Liver (tissue), 9 donors: Measurements from ENCODE around the gene PPP3R2. TPM values are rescaled to one million over a fixed set of nuclear protein-coding genes. Genes with fewer than 3 reads are reported as not detected.

Experiments
- DNase-seq: peaks from one replicate; pipeline ENCODE4 v3.0.0-alpha.2; 2017; ENCODE audit warnings: low spot score
- H3K27ac ChIP-seq, 2 donors: one replicate each; pipeline ENCODE4 v1.7.0; 2013; ENCODE audit warnings: inconsistent platforms in 2 of 2, low read length in 2 of 2, control low read depth in 1 of 2, low read depth in 1 of 2, mild to moderate bottlenecking in 1 of 2
- H3K27me3 ChIP-seq, 4 donors: one replicate each; pipeline versions ENCODE4 v1.6.1 to v1.7.0; 2013; ENCODE audit warnings: low read length in 3 of 4, inconsistent platforms in 1 of 4, mild to moderate bottlenecking in 1 of 4, moderate library complexity in 1 of 4; ENCODE audit not compliant: control insufficient read depth in 4 of 4, insufficient read depth in 4 of 4
- H3K36me3 ChIP-seq, 4 donors: one replicate each; pipeline versions ENCODE4 v1.6.1 to v1.7.0; 2013; ENCODE audit warnings: low read length in 3 of 4, mild to moderate bottlenecking in 3 of 4, low read depth in 1 of 4, moderate library complexity in 1 of 4; ENCODE audit not compliant: control insufficient read depth in 4 of 4, insufficient read depth in 3 of 4
- H3K4me1 ChIP-seq, 4 donors: one replicate each; pipeline versions ENCODE4 v1.6.1 to v1.7.0; 2013; ENCODE audit warnings: low read length in 3 of 4, mild to moderate bottlenecking in 3 of 4, moderate library complexity in 1 of 4; ENCODE audit not compliant: control insufficient read depth in 4 of 4, insufficient read depth in 4 of 4
- H3K4me3 ChIP-seq, 3 donors: one replicate each; pipeline versions ENCODE4 v1.6.1 to v1.7.0; 2013; ENCODE audit warnings: low read length in 3 of 3, control low read depth in 1 of 3, low read depth in 1 of 3, mild to moderate bottlenecking in 1 of 3
- H3K9ac ChIP-seq, 2 donors: one replicate each; pipeline ENCODE4 v1.7.0; 2013; ENCODE audit warnings: low read length in 2 of 2, mild to moderate bottlenecking in 2 of 2, moderate library complexity in 2 of 2, control low read depth in 1 of 2, low read depth in 1 of 2
- H3K9me3 ChIP-seq, 4 donors: one replicate each; pipeline versions ENCODE4 v1.6.1 to v1.7.0; 2013; ENCODE audit warnings: low read length in 3 of 4; ENCODE audit not compliant: control insufficient read depth in 4 of 4
- ATF3 ChIP-seq: IDR thresholded peaks from 2 replicates; pipeline ENCODE4 v1.6.1; 2016; ENCODE audit warnings: antibody characterized with exemption
- CTCF ChIP-seq: fragments of 150-350 bp; IDR thresholded peaks from 2 replicates; pipeline ENCODE4 v1.5.1; 2017; ENCODE audit warnings: improper control_type of control experiment, low read depth, low read length; ENCODE audit not compliant: missing input control
- EGR1 ChIP-seq, 2 donors: IDR thresholded peaks; 2 replicates each; pipeline ENCODE4 v1.6.1; 2016 to 2018; ENCODE audit warnings: antibody characterized with exemption in 2 of 2, low read depth in 2 of 2
- FOXA1 ChIP-seq: IDR thresholded peaks from 2 replicates; pipeline ENCODE4 v1.6.1; 2016; ENCODE audit warnings: antibody characterized with exemption
- FOXA2 ChIP-seq: IDR thresholded peaks from 2 replicates; pipeline ENCODE4 v1.6.1; 2016; ENCODE audit warnings: antibody characterized with exemption
- GABPA ChIP-seq, 2 donors: IDR thresholded peaks in 1 of 2; conservative IDR thresholded peaks in 1 of 2; 2 replicates each; pipeline ENCODE4 v1.6.1; 2016; ENCODE audit warnings: antibody characterized with exemption in 2 of 2, mild to moderate bottlenecking in 1 of 2, moderate library complexity in 1 of 2
- HNF4G ChIP-seq: IDR thresholded peaks from 2 replicates; pipeline ENCODE4 v1.6.1; 2016; ENCODE audit warnings: antibody characterized with exemption
- JUND ChIP-seq, 2 donors: IDR thresholded peaks; 2 replicates each; pipeline ENCODE4 v1.6.1; 2016; ENCODE audit warnings: antibody characterized with exemption in 2 of 2
- MAX ChIP-seq: IDR thresholded peaks from 2 replicates; pipeline ENCODE4 v1.6.1; 2016; ENCODE audit warnings: antibody characterized with exemption
- NR2F2 ChIP-seq: IDR thresholded peaks from 2 replicates; pipeline ENCODE4 v1.6.1; 2016; ENCODE audit warnings: antibody characterized with exemption
- RAD21 ChIP-seq, 2 donors: IDR thresholded peaks; 2 replicates each; pipeline ENCODE4 v1.6.1; 2016; ENCODE audit warnings: antibody characterized with exemption in 2 of 2, mild to moderate bottlenecking in 2 of 2
- REST ChIP-seq: IDR thresholded peaks from 2 replicates; pipeline ENCODE4 v1.6.1; 2016; ENCODE audit warnings: antibody characterized with exemption, mild to moderate bottlenecking
- TAF1 ChIP-seq: conservative IDR thresholded peaks from 2 replicates; pipeline ENCODE4 v1.6.1; 2016; ENCODE audit warnings: antibody characterized with exemption, mild to moderate bottlenecking
- YY1 ChIP-seq: IDR thresholded peaks from 2 replicates; pipeline ENCODE4 v1.6.1; 2016; ENCODE audit warnings: antibody characterized with exemption, mild to moderate bottlenecking
- ZBTB33 ChIP-seq: IDR thresholded peaks from 2 replicates; pipeline ENCODE4 v1.6.1; 2016; ENCODE audit warnings: antibody characterized with exemption
- WGBS: extraction: QIAGEN DNeasy Blood & Tissue Kit; methylation state at CpG from one replicate; pipeline ENCODE4 v1.1.7; 2013; 5-methylcytosine and 5-hydroxymethylcytosine counted together
- polyA plus RNA-seq, 2 donors: library from polyadenylated mRNA; stranded (reverse) in 1 of 2; unstranded in 1 of 2; fragments of 200-250 nt in 1 of 2; fragments of >200 nt in 1 of 2; fragmentation: Nextera tagmentation in 1 of 2; extraction: Ambion mirVana in 1 of 2; gene quantifications; one replicate each; pipeline versions ENCODE4 v1.2.1 to v1.2.3, GENCODE V29; 2013 to 2015
- total RNA-seq, 2 donors: library from RNA; depleted of rRNA; stranded (reverse); fragments of >200 nt; gene quantifications; one replicate each; pipeline ENCODE4 v1.2.3, GENCODE V29; 2014
- donor health status: healthy.
- donor health status: healthy.
- donor health status: healthy.
- donor health status: healthy.
- donor health status: healthy.

Gene PPP3R2
- total and polyA plus RNA-seq, 4 donors, result 0.08 TPM; not detected in 3

GRCh38 chr9:101636247-101636646, 41.5 kb upstream of the PPP3R2 start:
- H3K9ac ChIP-seq, result no peak overlapping the region
- DNase-seq, result no peak
- H3K27me3 ChIP-seq, result no peaks in the 10 kb centered on the region
- H3K27ac ChIP-seq, result no peak overlapping the region
- no peak for TF ChIP-seq ZBTB33
- TF ChIP-seq MAX, result no peak
- TF ChIP-seq ATF3, result no peak
- no peak for TF ChIP-seq FOXA2
- no peak for TF ChIP-seq FOXA1
- TF ChIP-seq NR2F2, result no peak
- TF ChIP-seq EGR1 (IDR thresholded peaks at IDR 0.05; ENCODE audit: low read depth in 2 of 2), result no peak
- TF ChIP-seq GABPA (IDR thresholded peaks at IDR 0.05 in 1 of 2, conservative IDR thresholded peaks at IDR 0.05 in 1 of 2), result no peak
- 88% methylated on average over 3 of the region's 3 CpGs for WGBS
- peaks cover 2 to 45% (median 28%) of the 10 kb centered on the region in 4 donors for H3K4me1 ChIP-seq
- H3K9me3 ChIP-seq, result no peaks in the 10 kb centered on the region
- no peaks in the 10 kb centered on the region for H3K36me3 ChIP-seq
- no peak overlapping the region for H3K4me3 ChIP-seq

GRCh38 chr9:101635473-101635872, 40.7 kb upstream of the PPP3R2 start:
- no peak overlapping the region for H3K27ac ChIP-seq
- no peaks in the 10 kb centered on the region for H3K36me3 ChIP-seq
- H3K4me1 ChIP-seq, result peaks cover 3 to 49% (median 29%) of the 10 kb centered on the region in 4 donors
- H3K9me3 ChIP-seq, result no peaks in the 10 kb centered on the region
- H3K4me3 ChIP-seq, result no peak overlapping the region
- no peak overlapping the region for H3K9ac ChIP-seq
- peak; percentile 14 for TF ChIP-seq CTCF
- no peak for TF ChIP-seq MAX
- TF ChIP-seq JUND (IDR thresholded peaks at IDR 0.05), result no peak
- peak in 1 of 2 donors; percentile 31 for TF ChIP-seq RAD21 (IDR thresholded peaks at IDR 0.05)
- WGBS, result 97% methylated on average over 1 of the region's 1 CpG
- H3K27me3 ChIP-seq, result no peaks in the 10 kb centered on the region
- no peak for DNase-seq

- Histone ChIP-seq H3K27ac (no peak overlapping the region), H3K4me1 (peaks cover 2 to 49% (median 24%) of the 10 kb centered on the region in 4 donors), H3K9ac (no peak overlapping the region), H3K27me3 (no peaks in the 10 kb centered on the region), H3K9me3 (no peaks in the 10 kb centered on the region), H3K36me3 (no peaks in the 10 kb centered on the region), H3K4me3 (no peak overlapping the region)
- 73% methylated on average over 4 of the region's 4 CpGs for WGBS
- no peak for DNase-seq
- no peak for TF ChIP-seq HNF4G
- TF ChIP-seq YY1, result no peak
- TF ChIP-seq RAD21 (IDR thresholded peaks at IDR 0.05), result no peak
- no peak for TF ChIP-seq NR2F2
- TF ChIP-seq CTCF, result no peak
- TF ChIP-seq ATF3, result no peak
- no peak for TF ChIP-seq MAX
- TF ChIP-seq FOXA2, result no peak
- TF ChIP-seq REST, result no peak
- no peak for TF ChIP-seq TAF1
Observed at GRCh38 chr9:101634741-101635409, 40.1 kb upstream of the PPP3R2 start.
